Adrenal gland (tissue), 12 donors: Measurements from ENCODE around the gene ERLEC1. TPM values are rescaled to one million over a fixed set of nuclear protein-coding genes. Genes with fewer than 3 reads are reported as not detected.
"Not testable (repeated sequence)": the region's sequence is repeated elsewhere in the genome, so short reads cannot be mapped to it uniquely, and the experiment has no call there.

Source experiments
- DNase-seq, 7 donors: peaks; one replicate each; pipeline ENCODE4 v3.0.0-alpha.2; 2019 to 2020
- H3K27ac ChIP-seq, 5 donors: fragments of 200-600 bp; sonication (generic) in 4 of 5; 1 replicate in 3 of 5; 2 replicates in 2 of 5; pipeline versions ENCODE4 v1.5.1 to v1.8.0; 2016 to 2020; ENCODE audit warnings: mild to moderate bottlenecking in 1 of 5
- H3K27me3 ChIP-seq: fragments of 200-600 bp; 2 replicates; pipeline ENCODE4 v1.8.0; 2021
- H3K36me3 ChIP-seq, 2 donors: fragments of 200-600 bp; replicated peaks in 1 of 2; 1 replicate in 1 of 2; 2 replicates in 1 of 2; pipeline versions ENCODE4 v1.5.1 to v1.8.0; 2018 to 2022
- H3K4me1 ChIP-seq, 2 donors: fragments of 200-600 bp; replicated peaks in 1 of 2; 1 replicate in 1 of 2; 2 replicates in 1 of 2; pipeline versions ENCODE4 v1.5.1 to v1.8.0; 2018 to 2021
- H3K4me3 ChIP-seq, 4 donors: fragments of 200-600 bp; sonication (generic) in 3 of 4; one replicate each; pipeline ENCODE4 v1.5.1; 2016 to 2018
- H3K9me3 ChIP-seq, 3 donors: fragments of 200-600 bp; sonication (generic) in 1 of 3; replicated peaks in 1 of 3; 1 replicate in 2 of 3; 2 replicates in 1 of 3; pipeline versions ENCODE4 v1.5.1 to v1.8.0; 2016 to 2021
- CTCF ChIP-seq, 6 experiments: fragments of 450-650 bp in 4 of 6; fragments of 200-600 bp in 2 of 6; sonication (generic) in 1 of 6; IDR thresholded peaks; 1 replicate in 5 of 6; 2 replicates in 1 of 6; pipeline versions ENCODE4 v1.5.1 to v1.8.0; 2016 to 2021; ENCODE audit warnings: antibody characterized with exemption in 6 of 6, mild to moderate bottlenecking in 2 of 6, moderate library complexity in 1 of 6
- POLR2A ChIP-seq, 2 donors: fragments of 450-650 bp; IDR thresholded peaks; one replicate each; pipeline ENCODE4 v1.6.1; 2017; ENCODE audit warnings: antibody characterized with exemption in 2 of 2, mild to moderate bottlenecking in 2 of 2, moderate library complexity in 1 of 2
- WGBS, 4 donors: extraction: QIAGEN DNeasy Blood & Tissue Kit in 2 of 4; methylation state at CpG; one replicate each; pipeline versions ENCODE4 v1.1.5 to v1.1.7; 2013 to 2017; 5-methylcytosine and 5-hydroxymethylcytosine counted together
- intact Hi-C, 2 donors: fragments of 100-400 bp; cut with DNase I; formaldehyde crosslinking; loops; one replicate each; pipeline versions ENCODE4 v1.14.1 to v1.15.0; 2022 to 2023
- polyA plus RNA-seq, 3 donors: library from polyadenylated mRNA; stranded (reverse); fragments of 200-250 nt in 2 of 3; fragments of 350-450 nt in 1 of 3; fragmentation: Illumina TruSeq in 1 of 3; extraction: RNeasy Lipid Tissue Mini Kit (QIAGEN cat#74804) in 1 of 3; gene quantifications; one replicate each; pipeline ENCODE4 v1.2.3, GENCODE V29; 2013 to 2014
- total RNA-seq, 9 donors: library from RNA; depleted of rRNA in 4 of 9; stranded (reverse); fragments of >200 nt in 4 of 9; fragments of 120-200 nt in 1 of 9; fragmentation: NEBNext Ultra II Directional in 1 of 9; extraction: Animal tissue kit (Norgen Biotek cat#: 25700) in 1 of 9; gene quantifications; one replicate each; pipeline versions ENCODE4 v1.1.0 to v1.2.4, GENCODE V29; 2013 to 2023
- donor health status: healthy with polysubstance abuse.
- donor health status: Bipolar disorder and iron deficiency.
- donor health status: DM: yes; HTN: yes; CAD: no.
- donor health status: DM: no; HTN: no; CAD: no.
- donor health status: DM: no; HTN: no; CAD: no.
- donor health status: DM: yes; HTN: yes; CAD: no.

The ERLEC1 gene
- total and polyA plus RNA-seq, 12 donors = 18.4 to 149 (median 56.4) TPM

- Histone ChIP-seq H3K4me1 (peaks cover 0 to 13% of the 10 kb centered on the region in 2 donors), H3K4me3 (no peak overlapping the region), H3K36me3 (peaks cover 0 to 13% of the 10 kb centered on the region in 2 donors), H3K27ac (no peak overlapping the region), H3K9me3 (no peaks in the 10 kb centered on the region), H3K27me3 (no peaks in the 10 kb centered on the region)
- DNase-seq = no peak
- TF ChIP-seq POLR2A (IDR thresholded peaks at IDR 0.05) (no peak), CTCF (IDR thresholded peaks at IDR 0.05) (no peak)
- intact Hi-C loops = no loop called here
- WGBS, 4 donors = 89 to 94% (median 90%) methylated on average over 4 of the region's 4 CpGs
Measured at GRCh38 chr2:53752385-53752784, 34.5 kb upstream of the ERLEC1 start.

- Histone ChIP-seq H3K36me3 (peaks cover 0 to 9% of the 10 kb centered on the region in 2 donors), H3K4me1 (peaks cover 0 to 13% of the 10 kb centered on the region in 2 donors), H3K9me3 (no peaks in the 10 kb centered on the region), H3K27ac (no peak overlapping the region), H3K27me3 (no peaks in the 10 kb centered on the region), H3K4me3 (no peak overlapping the region)
- DNase-seq = no peak
- no peak for TF ChIP-seq CTCF (IDR thresholded peaks at IDR 0.05)
- TF ChIP-seq POLR2A (IDR thresholded peaks at IDR 0.05) = no peak
- intact Hi-C loops = no loop called here
Measured at GRCh38 chr2:53753041-53753440, 33.8 kb upstream of the ERLEC1 start.

GRCh38 chr2:53755121-53755520 is 31.7 kb upstream of the ERLEC1 start:
- Histone ChIP-seq H3K27me3 (no peaks in the 10 kb centered on the region), H3K4me3 (no peak overlapping the region), H3K36me3 (peaks cover 0 to 7% of the 10 kb centered on the region in 2 donors), H3K27ac (no peak overlapping the region), H3K9me3 (no peaks in the 10 kb centered on the region), H3K4me1 (peaks cover 0 to 13% of the 10 kb centered on the region in 2 donors)
- 69 to 82% (median 77%) methylated on average over 2 of the region's 2 CpGs for WGBS, 4 donors
- peak in 4 of 7 donors; percentile 14 to 53 (median 40) for DNase-seq
- intact Hi-C loops = no loop called here
- TF ChIP-seq CTCF (IDR thresholded peaks at IDR 0.05) = no peak
- no peak for TF ChIP-seq POLR2A (IDR thresholded peaks at IDR 0.05)

- 97 to 99% (median 98%) methylated on average over 14 to 15 of the region's 15 CpGs for WGBS, 4 donors
- Histone ChIP-seq H3K4me3 (no peak overlapping the region), H3K4me1 (peaks cover 0 to 5% of the 10 kb centered on the region in 2 donors), H3K9me3 (no peaks in the 10 kb centered on the region), H3K27me3 (no peaks in the 10 kb centered on the region), H3K27ac (no peak overlapping the region), H3K36me3 (peaks cover 0 to 7% of the 10 kb centered on the region in 2 donors)
- no peak for DNase-seq
- TF ChIP-seq CTCF (IDR thresholded peaks at IDR 0.05) = no peak
- intact Hi-C loops = no loop called here
Measured at GRCh38 chr2:53756644-53757043, 30.2 kb upstream of the ERLEC1 start.

- intact Hi-C loops, H3K4me1 ChIP-seq, H3K9me3 ChIP-seq, DNase-seq, H3K4me3 ChIP-seq, H3K27ac ChIP-seq, H3K27me3 ChIP-seq, H3K36me3 ChIP-seq: not testable (repeated sequence)
- 97 to 99% (median 98%) methylated on average over 14 of the region's 14 CpGs for WGBS, 4 donors
Measured at GRCh38 chr2:53757206-53757605, 29.6 kb upstream of the ERLEC1 start.
